DND-41 (cell line): ENCODE results near the gene PRSS38.

Experiments used
- ATAC-seq: fragments of 200-7000 bp; cut with Tn5 transposase; 3 replicates; pipeline ENCODE4 v1.9.1; 2021; ENCODE audit warnings: low read depth; ENCODE audit not compliant: insufficient read depth
- DNase-seq: peaks from one replicate; pipeline ENCODE4 v3.0.0-alpha.2; 2020
- H2AFZ ChIP-seq: 2 replicates; pipeline ENCODE4 v1.6.0; 2012; ENCODE audit warnings: low read depth, low read length
- H3K27ac ChIP-seq: 2 replicates; pipeline ENCODE4 v1.5.1; 2012; ENCODE audit warnings: low read length, inconsistent platforms
- H3K27me3 ChIP-seq: fragments of 200-600 bp; sonication (generic); 2 replicates; pipeline ENCODE4 v1.6.0; 2012; ENCODE audit warnings: low read length, mild to moderate bottlenecking, inconsistent platforms; ENCODE audit not compliant: insufficient read depth, poor library complexity
- H3K36me3 ChIP-seq: 2 replicates; pipeline ENCODE4 v1.5.1; 2012; ENCODE audit warnings: low read length, inconsistent platforms; ENCODE audit not compliant: insufficient read depth
- H3K4me1 ChIP-seq: 2 replicates; pipeline ENCODE4 v1.5.1; 2012; ENCODE audit warnings: mild to moderate bottlenecking, low read length; ENCODE audit not compliant: insufficient read depth
- H3K4me2 ChIP-seq: 2 replicates; pipeline ENCODE4 v1.6.0; 2012; ENCODE audit warnings: mild to moderate bottlenecking, moderate library complexity, low read length, inconsistent platforms; ENCODE audit not compliant: insufficient read depth
- H3K4me3 ChIP-seq, 2 experiments: fragments of 200-600 bp in 1 of 2; shearing (Covaris generic) in 1 of 2; 2 replicates each; pipeline ENCODE4 v1.5.1; 2012 to 2016; ENCODE audit warnings: inconsistent platforms in 2 of 2, low read length in 2 of 2, mild to moderate bottlenecking in 2 of 2, low read depth in 1 of 2, moderate library complexity in 1 of 2
- H3K79me2 ChIP-seq: 2 replicates; pipeline ENCODE4 v1.6.0; 2012; ENCODE audit warnings: low read length, inconsistent platforms; ENCODE audit not compliant: insufficient read depth
- H3K9ac ChIP-seq: 2 replicates; pipeline ENCODE4 v1.6.0; 2012; ENCODE audit warnings: low read depth, mild to moderate bottlenecking, inconsistent platforms, low read length, moderate library complexity
- H3K9me3 ChIP-seq: 2 replicates; pipeline ENCODE4 v1.5.1; 2012; ENCODE audit warnings: low read length, moderate library complexity, mild to moderate bottlenecking, inconsistent platforms; ENCODE audit not compliant: insufficient read depth, severe bottlenecking
- H4K20me1 ChIP-seq: 2 replicates; pipeline ENCODE4 v1.6.0; 2012; ENCODE audit warnings: low read length; ENCODE audit not compliant: insufficient read depth
- EZH2 ChIP-seq: IDR thresholded peaks from 3 replicates; pipeline ENCODE4 v1.6.1; 2012; ENCODE audit warnings: borderline replicate concordance, low read depth, mild to moderate bottlenecking, moderate library complexity, low read length, inconsistent platforms; ENCODE audit not compliant: severe bottlenecking
- TF ChIP-seq, protein P1 (sequence below): IDR thresholded peaks from 2 replicates; pipeline ENCODE4 v1.5.1; 2012; ENCODE audit warnings: borderline replicate concordance, low read length, moderate library complexity, mild to moderate bottlenecking; ENCODE audit not compliant: poor library complexity, severe bottlenecking; ENCODE audit errors: extremely low read depth

The PRSS38 gene

DNA sequence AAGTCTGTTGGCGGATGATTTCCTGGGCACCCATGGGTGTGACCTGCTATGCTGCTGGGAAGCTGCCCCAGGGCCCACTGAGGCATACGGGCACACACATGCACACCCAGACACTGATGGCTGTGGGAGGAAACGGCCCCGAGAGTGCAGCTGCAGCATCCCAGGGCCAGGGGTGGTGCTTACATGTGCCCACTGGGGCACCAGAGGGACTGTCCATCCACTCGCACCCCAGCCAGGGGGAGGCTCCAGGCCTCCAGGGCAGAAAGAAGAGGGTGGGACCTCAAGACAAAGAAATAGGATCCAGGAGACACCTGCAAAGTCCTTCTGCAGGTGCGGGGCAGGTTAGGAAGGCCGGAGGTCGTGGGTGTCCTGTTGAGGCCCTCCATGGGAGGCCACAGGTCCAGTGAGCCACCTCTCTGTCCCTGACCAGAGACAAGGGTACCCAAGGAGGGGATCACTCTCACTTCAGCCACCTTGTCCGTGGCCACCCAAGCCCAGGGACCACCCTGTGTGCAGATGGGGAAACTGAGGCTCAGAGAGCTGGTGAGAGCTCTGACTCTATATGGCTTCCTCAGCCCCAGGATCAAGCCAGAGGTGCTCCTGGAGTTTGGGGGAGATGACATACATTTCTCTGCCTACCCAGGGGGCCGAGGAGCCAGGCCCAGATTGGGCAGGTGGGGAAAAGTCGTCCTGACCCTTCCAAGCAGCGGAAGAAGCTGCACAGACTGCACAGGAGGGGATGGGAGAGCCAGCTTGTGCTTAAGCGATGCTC lies 75.2 kb downstream of the PRSS38 start:
- H3K4me1 ChIP-seq, result no peaks in the 10 kb centered on the region
- no peak overlapping the region for H3K27ac ChIP-seq
- TF ChIP-seq, protein P1, sequence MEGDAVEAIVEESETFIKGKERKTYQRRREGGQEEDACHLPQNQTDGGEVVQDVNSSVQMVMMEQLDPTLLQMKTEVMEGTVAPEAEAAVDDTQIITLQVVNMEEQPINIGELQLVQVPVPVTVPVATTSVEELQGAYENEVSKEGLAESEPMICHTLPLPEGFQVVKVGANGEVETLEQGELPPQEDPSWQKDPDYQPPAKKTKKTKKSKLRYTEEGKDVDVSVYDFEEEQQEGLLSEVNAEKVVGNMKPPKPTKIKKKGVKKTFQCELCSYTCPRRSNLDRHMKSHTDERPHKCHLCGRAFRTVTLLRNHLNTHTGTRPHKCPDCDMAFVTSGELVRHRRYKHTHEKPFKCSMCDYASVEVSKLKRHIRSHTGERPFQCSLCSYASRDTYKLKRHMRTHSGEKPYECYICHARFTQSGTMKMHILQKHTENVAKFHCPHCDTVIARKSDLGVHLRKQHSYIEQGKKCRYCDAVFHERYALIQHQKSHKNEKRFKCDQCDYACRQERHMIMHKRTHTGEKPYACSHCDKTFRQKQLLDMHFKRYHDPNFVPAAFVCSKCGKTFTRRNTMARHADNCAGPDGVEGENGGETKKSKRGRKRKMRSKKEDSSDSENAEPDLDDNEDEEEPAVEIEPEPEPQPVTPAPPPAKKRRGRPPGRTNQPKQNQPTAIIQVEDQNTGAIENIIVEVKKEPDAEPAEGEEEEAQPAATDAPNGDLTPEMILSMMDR, result no peak
- TF ChIP-seq EZH2, result no peak
- H3K9ac ChIP-seq, result no peak overlapping the region
- H4K20me1 ChIP-seq, result peaks cover 4% of the 10 kb centered on the region; the same call in 1 of the 2 replicates
- H3K79me2 ChIP-seq, result no peaks in the 10 kb centered on the region
- no peaks in the 10 kb centered on the region for H3K27me3 ChIP-seq
- H3K36me3 ChIP-seq, result no peaks in the 10 kb centered on the region
- no peaks in the 10 kb centered on the region for H3K9me3 ChIP-seq
- DNase-seq, result no peak
- no peak for ATAC-seq
- no peak overlapping the region for H3K4me3 ChIP-seq
- H2AFZ ChIP-seq, result no peak overlapping the region
- no peak overlapping the region for H3K4me2 ChIP-seq

DNA sequence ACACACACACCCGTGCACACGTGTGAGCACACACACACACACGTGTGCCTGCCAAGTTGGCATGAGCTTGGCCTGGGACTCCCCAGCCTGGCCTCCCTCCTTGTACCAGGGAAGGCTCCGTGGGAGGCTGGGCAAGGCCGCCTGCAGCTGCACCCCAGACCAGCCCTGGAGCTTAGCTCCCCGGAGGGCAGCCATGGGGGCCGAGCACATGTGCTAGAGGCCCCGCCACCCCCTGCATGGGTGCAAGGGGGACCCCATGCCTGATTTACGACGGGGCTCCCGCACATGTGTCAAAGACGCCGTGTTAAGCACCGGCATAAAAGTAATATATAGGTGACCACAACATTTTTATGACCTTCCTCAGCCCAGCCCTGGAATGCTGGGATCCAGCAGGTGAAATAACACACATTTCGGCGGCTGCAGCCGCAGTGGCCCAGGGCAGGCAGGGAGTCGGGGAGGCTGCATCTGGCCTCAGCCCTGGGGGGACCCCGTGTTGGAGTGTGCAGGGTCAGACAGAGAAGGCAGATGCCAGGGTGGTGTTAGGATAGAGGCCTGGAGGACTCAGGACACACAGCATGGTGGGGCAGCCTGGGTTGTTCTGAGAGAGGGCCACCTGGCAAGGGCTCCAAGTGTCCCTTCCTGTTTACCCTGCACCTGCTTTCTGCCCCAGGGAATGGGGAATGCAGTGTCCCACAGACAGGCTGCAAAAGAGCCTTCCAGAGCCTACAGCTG lies 75.9 kb downstream of the PRSS38 start:
- H3K4me1 ChIP-seq, result no peaks in the 10 kb centered on the region
- peaks cover 4% of the 10 kb centered on the region; the same call in 1 of the 2 replicates for H4K20me1 ChIP-seq
- DNase-seq (no peak), ATAC-seq (no peak)
- no peaks in the 10 kb centered on the region for H3K36me3 ChIP-seq
- H2AFZ ChIP-seq, result no peak overlapping the region
- no peak for TF ChIP-seq EZH2
- TF ChIP-seq, protein P1, result no peak
- no peak overlapping the region for H3K4me2 ChIP-seq
- no peak overlapping the region for H3K9ac ChIP-seq
- H3K4me3 ChIP-seq, result no peak overlapping the region
- H3K9me3 ChIP-seq, result no peaks in the 10 kb centered on the region
- no peaks in the 10 kb centered on the region for H3K27me3 ChIP-seq
- no peak overlapping the region for H3K27ac ChIP-seq
- H3K79me2 ChIP-seq, result no peaks in the 10 kb centered on the region

DNA sequence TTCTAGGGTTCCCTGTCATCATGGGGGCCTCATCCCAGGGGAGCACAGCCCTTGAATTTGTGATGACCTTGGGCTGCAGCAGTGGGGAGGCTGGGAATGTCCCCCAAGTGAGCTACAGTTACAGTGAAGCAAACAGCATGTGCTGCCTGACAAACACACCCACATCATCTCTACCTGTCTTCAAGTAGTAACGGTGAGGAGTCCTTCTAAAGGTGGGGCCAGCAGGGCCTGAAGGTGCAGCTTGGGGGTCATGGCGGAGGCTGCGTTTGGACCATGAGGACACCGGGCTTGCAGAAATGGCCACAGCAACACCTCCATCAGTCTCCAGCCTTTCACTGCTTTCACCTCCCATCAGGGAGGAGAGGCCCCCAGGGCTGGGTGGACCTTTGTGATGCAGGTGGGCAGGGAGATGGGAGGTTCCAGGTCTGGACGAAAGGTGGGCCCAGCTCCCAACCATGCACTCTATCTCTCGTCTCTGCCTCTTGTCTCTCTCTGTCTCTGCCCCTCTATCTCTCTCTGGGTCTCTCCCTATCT lies 76.5 kb downstream of the PRSS38 start:
- no peaks in the 10 kb centered on the region for H3K79me2 ChIP-seq
- no peak overlapping the region for H3K27ac ChIP-seq
- TF ChIP-seq, protein P1, result no peak
- TF ChIP-seq EZH2, result no peak
- H2AFZ ChIP-seq, result no peak overlapping the region
- H3K4me1 ChIP-seq, result no peaks in the 10 kb centered on the region
- no peak overlapping the region for H3K4me3 ChIP-seq
- DNase-seq (no peak), ATAC-seq (no peak)
- no peak overlapping the region for H3K9ac ChIP-seq
- no peaks in the 10 kb centered on the region for H3K9me3 ChIP-seq
- peaks cover 4% of the 10 kb centered on the region; the same call in 1 of the 2 replicates for H4K20me1 ChIP-seq
- H3K36me3 ChIP-seq, result no peaks in the 10 kb centered on the region
- no peak overlapping the region for H3K4me2 ChIP-seq
- H3K27me3 ChIP-seq, result no peaks in the 10 kb centered on the region
